Esophagus muscularis mucosa (tissue), 3 donors: ENCODE results near the gene RPS6KC1.
"Not testable (repeated sequence)": the region's sequence is repeated elsewhere in the genome, so short reads cannot be mapped to it uniquely, and the experiment has no call there.

Source experiments
- POLR2A ChIP-seq: fragments of 450-650 bp; IDR thresholded peaks from one replicate; pipeline ENCODE4 v1.6.1; 2017; ENCODE audit warnings: antibody characterized with exemption, moderate library complexity, mild to moderate bottlenecking, low read depth
- POLR2AphosphoS5 ChIP-seq, 2 donors: sonication (generic); formaldehyde crosslinking; IDR thresholded peaks; one replicate each; pipeline ENCODE4 v1.6.1; 2017; ENCODE audit warnings: antibody characterized with exemption in 2 of 2
- TF ChIP-seq, protein P1 (sequence below), 3 experiments: fragments of 200-600 bp in 2 of 3; fragments of 450-650 bp in 1 of 3; sonication (generic) in 2 of 3; IDR thresholded peaks; one replicate each; pipeline ENCODE4 v1.5.1; 2017 to 2019; ENCODE audit warnings: antibody characterized with exemption in 3 of 3, mild to moderate bottlenecking in 2 of 3, moderate library complexity in 1 of 3

DNA sequence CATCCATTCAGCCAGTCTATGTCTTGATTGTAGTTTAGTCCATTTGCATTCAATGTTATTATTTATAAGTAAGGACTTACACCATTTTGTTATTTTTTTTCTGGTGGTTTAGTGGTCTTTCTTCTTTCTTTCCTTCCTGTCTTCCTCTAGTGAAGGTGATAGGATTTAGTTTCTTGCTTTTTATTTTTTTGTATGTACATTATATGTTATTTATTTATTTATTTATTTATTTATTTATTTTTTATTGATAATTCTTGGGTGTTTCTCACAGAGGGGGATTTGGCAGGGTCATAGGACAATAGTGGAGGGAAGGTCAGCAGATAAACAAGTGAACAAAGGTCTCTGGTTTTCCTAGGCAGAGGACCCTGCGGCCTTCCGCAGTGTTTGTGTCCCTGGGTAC lies 99.0 kb downstream of the RPS6KC1 start:
- TF ChIP-seq, protein P1, sequence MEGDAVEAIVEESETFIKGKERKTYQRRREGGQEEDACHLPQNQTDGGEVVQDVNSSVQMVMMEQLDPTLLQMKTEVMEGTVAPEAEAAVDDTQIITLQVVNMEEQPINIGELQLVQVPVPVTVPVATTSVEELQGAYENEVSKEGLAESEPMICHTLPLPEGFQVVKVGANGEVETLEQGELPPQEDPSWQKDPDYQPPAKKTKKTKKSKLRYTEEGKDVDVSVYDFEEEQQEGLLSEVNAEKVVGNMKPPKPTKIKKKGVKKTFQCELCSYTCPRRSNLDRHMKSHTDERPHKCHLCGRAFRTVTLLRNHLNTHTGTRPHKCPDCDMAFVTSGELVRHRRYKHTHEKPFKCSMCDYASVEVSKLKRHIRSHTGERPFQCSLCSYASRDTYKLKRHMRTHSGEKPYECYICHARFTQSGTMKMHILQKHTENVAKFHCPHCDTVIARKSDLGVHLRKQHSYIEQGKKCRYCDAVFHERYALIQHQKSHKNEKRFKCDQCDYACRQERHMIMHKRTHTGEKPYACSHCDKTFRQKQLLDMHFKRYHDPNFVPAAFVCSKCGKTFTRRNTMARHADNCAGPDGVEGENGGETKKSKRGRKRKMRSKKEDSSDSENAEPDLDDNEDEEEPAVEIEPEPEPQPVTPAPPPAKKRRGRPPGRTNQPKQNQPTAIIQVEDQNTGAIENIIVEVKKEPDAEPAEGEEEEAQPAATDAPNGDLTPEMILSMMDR (IDR thresholded peaks at IDR 0.05), result not testable (repeated sequence)
- TF ChIP-seq POLR2AphosphoS5 (IDR thresholded peaks at IDR 0.05); POLR2A: not testable (repeated sequence)
